Stimulated activated naive CD8-positive, alpha-beta T cell treated with anti-CD3 and anti-CD28 coated beads, Interleukin-15, amount 100 ng/mL, for 72 hours (primary cell): Measurements from ENCODE around the gene SIGLEC9.

ENCODE experiments used
- ATAC-seq: fragments of 150-1000 bp; cut with Tn5 transposase; 2 replicates; pipeline ENCODE4 v1.10.0; 2021; ENCODE audit warnings: mild to moderate bottlenecking, moderate library complexity
- DNase-seq, 2 donors: peaks; one replicate each; pipeline ENCODE4 v3.0.0; 2021 to 2022
- H3K27ac Mint-ChIP-seq, 2 donors: one replicate each; pipeline ENCODE4 v1.8.0; 2022; ENCODE audit warnings: mild to moderate bottlenecking in 2 of 2, mixed read lengths in 2 of 2, moderate library complexity in 2 of 2
- H3K27me3 Mint-ChIP-seq: one replicate; pipeline ENCODE4 v1.8.0; 2022; ENCODE audit warnings: mixed read lengths
- H3K4me1 Mint-ChIP-seq: one replicate; pipeline ENCODE4 v1.8.0; 2022; ENCODE audit warnings: mild to moderate bottlenecking, mixed read lengths
- H3K4me3 Mint-ChIP-seq, 2 donors: one replicate each; pipeline ENCODE4 v1.8.0; 2022; ENCODE audit warnings: mild to moderate bottlenecking in 2 of 2, mixed read lengths in 2 of 2, moderate library complexity in 1 of 2
- H3K9me3 Mint-ChIP-seq, 2 donors: one replicate each; pipeline ENCODE4 v1.8.0; 2022; ENCODE audit warnings: mixed read lengths in 2 of 2

The SIGLEC9 gene

DNA sequence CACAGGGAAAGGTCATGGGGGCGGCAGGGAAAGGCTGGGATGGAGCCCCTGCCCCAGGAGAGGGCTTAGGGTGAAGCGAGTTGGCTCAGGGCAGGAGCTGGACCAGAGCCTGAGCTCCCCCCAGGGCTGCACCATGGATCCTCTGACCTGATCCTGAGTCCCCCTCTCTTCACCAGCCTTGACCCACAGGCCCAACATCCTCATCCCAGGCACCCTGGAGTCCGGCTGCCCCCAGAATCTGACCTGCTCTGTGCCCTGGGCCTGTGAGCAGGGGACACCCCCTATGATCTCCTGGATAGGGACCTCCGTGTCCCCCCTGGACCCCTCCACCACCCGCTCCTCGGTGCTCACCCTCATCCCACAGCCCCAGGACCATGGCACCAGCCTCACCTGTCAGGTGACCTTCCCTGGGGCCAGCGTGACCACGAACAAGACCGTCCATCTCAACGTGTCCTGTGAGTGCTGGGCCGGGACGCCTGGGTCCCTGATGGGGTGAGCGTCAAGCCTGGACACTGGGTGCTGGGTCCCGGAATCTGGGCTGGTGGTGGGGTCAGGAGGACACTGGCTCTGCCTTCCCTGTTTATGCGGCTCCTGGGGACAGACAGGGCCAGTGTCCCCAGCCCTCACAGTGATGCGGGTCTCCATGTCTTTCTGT is 842 bp downstream of the SIGLEC9 start:
- Mint-ChIP-seq H3K9me3 (no peaks in the 10 kb centered on the region), H3K4me3 (peak overlapping the region in 1 of 2 donors; percentile 74), H3K27me3 (no peaks in the 10 kb centered on the region), H3K27ac (peak overlapping the region; percentile 83 to 96), H3K4me1 (peaks cover 88% of the 10 kb centered on the region)
- ATAC-seq, result no peak
- no peak for DNase-seq

DNA sequence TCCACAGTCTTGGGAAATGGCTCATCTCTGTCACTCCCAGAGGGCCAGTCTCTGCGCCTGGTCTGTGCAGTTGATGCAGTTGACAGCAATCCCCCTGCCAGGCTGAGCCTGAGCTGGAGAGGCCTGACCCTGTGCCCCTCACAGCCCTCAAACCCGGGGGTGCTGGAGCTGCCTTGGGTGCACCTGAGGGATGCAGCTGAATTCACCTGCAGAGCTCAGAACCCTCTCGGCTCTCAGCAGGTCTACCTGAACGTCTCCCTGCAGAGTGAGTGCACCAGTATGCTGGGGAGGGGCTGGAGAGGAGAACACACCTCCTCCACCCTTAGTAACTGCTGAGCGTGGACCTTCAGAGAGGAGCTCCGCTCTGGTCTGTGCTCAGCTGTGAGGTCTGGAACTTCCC is 2.3 kb downstream of the SIGLEC9 start:
- Mint-ChIP-seq H3K27ac (no peak overlapping the region), H3K27me3 (no peaks in the 10 kb centered on the region), H3K4me1 (peaks cover 96% of the 10 kb centered on the region), H3K4me3 (peak overlapping the region in 1 of 2 donors; percentile 42), H3K9me3 (no peaks in the 10 kb centered on the region)
- DNase-seq, result no peak
- ATAC-seq, result no peak

DNA sequence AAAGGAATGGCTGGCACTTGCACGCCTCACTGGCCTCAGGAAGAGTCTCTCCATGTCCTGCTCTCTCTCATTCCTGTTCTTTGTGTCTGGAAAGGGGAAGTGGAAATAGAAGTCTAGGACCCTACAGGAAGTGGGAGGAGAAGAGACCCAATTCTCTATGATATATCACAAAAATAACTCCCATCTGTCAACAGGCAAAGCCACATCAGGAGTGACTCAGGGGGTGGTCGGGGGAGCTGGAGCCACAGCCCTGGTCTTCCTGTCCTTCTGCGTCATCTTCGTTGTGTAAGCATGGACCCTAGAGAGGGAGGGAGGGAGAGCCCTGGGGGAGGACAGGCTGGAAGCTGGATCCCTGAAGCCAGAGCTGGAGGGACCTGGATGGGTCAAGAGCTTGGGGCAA is 3.0 kb downstream of the SIGLEC9 start:
- Mint-ChIP-seq H3K4me1 (peaks cover 96% of the 10 kb centered on the region), H3K4me3 (peak overlapping the region; percentile 6 to 59), H3K27me3 (no peaks in the 10 kb centered on the region), H3K27ac (peak overlapping the region; percentile 7 to 51), H3K9me3 (no peaks in the 10 kb centered on the region)
- ATAC-seq, result peak; percentile 39
- DNase-seq, result peak in 1 of 2 donors; percentile 40

DNA sequence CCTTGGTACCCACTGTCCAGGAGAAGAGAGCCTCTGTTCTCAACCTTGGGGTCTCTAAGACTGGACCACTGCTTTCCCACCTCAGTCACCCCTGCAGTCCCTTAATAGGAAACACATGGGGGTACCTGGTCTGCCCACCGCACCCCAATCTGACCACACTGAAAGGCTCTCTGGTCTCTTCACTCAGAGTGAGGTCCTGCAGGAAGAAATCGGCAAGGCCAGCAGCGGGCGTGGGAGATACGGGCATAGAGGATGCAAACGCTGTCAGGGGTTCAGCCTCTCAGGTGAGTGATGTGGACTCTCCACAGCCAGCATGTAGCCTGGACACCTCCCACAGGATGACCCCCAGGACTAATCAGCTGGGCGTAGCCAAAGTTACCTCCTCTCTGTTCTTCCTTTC is 3.5 kb downstream of the SIGLEC9 start:
- Mint-ChIP-seq H3K4me3 (peak overlapping the region; percentile 14 to 38), H3K27ac (peak overlapping the region in 1 of 2 donors; percentile 51), H3K27me3 (no peaks in the 10 kb centered on the region), H3K4me1 (peaks cover 91% of the 10 kb centered on the region), H3K9me3 (no peaks in the 10 kb centered on the region)
- ATAC-seq (no peak), DNase-seq (no peak)

DNA sequence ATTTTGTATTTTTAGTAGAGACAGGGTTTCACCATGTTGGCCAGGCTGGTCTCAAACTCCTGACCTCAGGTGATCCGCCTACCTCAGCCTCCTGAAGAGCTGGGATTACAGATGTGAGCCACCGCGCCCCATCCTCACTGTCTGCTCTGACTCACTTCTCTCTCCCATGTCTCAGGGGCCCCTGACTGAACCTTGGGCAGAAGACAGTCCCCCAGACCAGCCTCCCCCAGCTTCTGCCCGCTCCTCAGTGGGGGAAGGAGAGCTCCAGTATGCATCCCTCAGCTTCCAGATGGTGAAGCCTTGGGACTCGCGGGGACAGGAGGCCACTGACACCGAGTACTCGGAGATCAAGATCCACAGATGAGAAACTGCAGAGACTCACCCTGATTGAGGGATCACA is 5.0 kb downstream of the SIGLEC9 start:
- H3K9me3 Mint-ChIP-seq, result peaks cover 3 to 4% of the 10 kb centered on the region in 2 donors
- DNase-seq, result no peak

DNA sequence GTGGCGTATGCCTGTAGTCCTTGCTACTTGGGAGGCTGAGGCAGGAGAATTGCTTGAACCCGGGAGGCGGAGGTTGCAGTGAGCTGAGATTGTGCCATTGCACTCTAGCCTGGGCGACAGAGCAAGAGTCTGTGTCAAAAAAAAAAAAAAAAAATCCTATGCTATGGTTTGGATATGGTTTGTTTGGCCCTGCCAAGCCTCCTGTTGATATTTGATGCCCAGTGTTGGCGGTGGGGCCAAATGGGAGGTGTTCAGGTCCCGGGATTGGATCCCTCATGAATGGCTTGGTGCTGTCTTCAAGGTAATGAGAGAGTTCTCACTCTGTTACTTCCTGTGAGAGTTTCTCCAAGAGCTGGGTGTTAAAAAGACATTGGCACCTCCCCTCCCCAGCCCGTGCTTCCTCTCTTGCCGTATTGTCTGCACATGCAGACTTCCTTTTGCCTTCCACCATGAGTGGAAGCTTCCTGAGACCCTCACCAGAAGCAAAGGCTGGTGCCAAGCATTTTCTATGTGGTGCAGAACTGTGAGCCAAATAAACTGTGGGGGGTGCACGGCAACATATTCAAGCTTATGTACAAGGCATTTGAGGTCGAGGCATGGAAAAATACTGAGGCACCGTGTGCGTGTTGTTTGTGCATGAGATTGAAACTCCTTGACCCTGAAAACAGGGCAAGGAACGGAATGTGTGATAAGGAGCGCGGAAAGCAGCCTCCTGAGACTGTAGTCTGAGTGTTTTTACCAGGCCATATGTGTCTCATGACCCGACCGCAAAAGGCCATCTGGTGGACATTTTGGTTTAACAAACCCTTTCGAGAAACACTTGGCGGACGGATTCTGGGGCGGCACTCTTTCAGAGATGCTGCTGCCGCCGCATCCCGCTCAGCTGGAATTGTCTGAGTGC is 7.3 kb downstream of the SIGLEC9 start:
- peak; percentile 46 for ATAC-seq
- Mint-ChIP-seq H3K27ac (peak overlapping the region in 1 of 2 donors; percentile 85), H3K4me3 (peak overlapping the region; percentile 60 to 61), H3K4me1 (peaks cover 69% of the 10 kb centered on the region), H3K9me3 (peaks cover 9 to 10% of the 10 kb centered on the region in 2 donors), H3K27me3 (no peaks in the 10 kb centered on the region)
- no peak for DNase-seq

More for the DNA sequence above, 5.0 kb downstream of the SIGLEC9 start:
- Mint-ChIP-seq H3K27me3 (no peaks in the 10 kb centered on the region), H3K27ac (peak overlapping the region in 1 of 2 donors; percentile 94), H3K4me3 (peak overlapping the region in 1 of 2 donors; percentile 50), H3K4me1 (peaks cover 76% of the 10 kb centered on the region)
- ATAC-seq, result no peak

DNA sequence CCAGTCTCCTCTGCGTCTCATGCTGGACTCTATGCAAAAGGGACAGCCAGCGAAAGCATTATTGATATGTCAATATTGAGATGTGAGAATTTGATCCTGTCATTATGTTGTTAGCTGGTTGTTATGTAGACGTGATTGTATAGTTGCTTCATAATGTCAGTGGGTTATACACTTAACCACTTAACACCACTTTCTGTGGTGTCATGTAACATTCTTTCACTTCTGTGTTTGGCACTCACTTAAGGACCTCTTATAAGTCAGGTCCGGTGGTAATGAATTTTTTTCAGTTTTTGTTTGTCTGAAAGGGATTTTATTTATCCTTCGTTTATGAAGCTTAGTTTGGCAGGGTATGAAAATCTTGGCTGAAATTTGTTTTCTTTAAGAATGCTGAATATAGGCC is 10.3 kb downstream of the SIGLEC9 start:
- Mint-ChIP-seq H3K4me1 (peaks cover 53% of the 10 kb centered on the region), H3K4me3 (no peak overlapping the region), H3K9me3 (peaks cover 9 to 10% of the 10 kb centered on the region in 2 donors), H3K27ac (no peak overlapping the region), H3K27me3 (no peaks in the 10 kb centered on the region)
- DNase-seq, result no peak
- no peak for ATAC-seq

DNA sequence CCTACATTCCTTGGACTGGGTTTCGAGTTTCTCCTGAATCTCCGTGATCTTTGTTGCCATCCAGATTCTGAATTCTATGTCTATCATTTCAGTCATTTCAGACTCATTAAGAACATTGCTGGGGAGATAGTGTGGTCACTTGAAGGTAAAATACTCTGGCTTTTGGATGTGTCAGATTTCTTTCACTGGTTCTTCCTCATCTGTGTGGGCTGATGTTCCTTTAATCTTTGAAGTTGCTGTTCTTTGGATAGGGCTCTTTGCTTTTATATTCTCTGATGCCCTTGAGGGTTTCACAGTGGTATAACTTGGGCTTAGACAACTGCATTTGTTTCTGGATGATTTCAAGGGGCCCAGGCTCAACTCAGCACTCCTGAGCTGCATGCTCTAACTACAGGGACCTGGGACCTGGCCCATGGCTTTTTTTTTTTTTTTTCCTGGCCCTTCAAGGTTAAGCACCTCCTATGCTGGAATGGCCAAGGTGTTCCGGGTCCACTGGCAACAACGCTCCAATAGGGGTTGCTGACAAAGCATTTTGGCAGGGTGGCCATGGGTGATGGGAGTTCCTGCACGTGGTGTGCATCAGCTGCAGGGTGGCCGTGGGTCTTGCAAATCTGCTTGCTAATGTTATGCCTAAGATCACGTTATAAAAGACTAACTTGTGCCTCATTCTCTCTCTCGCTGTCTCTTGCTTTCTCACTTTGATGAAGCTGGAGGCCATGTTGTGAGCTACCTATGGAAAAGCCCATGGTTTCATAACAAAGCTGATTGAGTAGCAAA is 11.5 kb downstream of the SIGLEC9 start:
- H3K27ac Mint-ChIP-seq, result peak overlapping the region in 1 of 2 donors; percentile 35
- ATAC-seq, result no peak
- peaks cover 41% of the 10 kb centered on the region for H3K4me1 Mint-ChIP-seq
- DNase-seq, result no peak
- peaks cover 9 to 10% of the 10 kb centered on the region in 2 donors for H3K9me3 Mint-ChIP-seq
- no peak overlapping the region for H3K4me3 Mint-ChIP-seq
- H3K27me3 Mint-ChIP-seq, result no peaks in the 10 kb centered on the region

DNA sequence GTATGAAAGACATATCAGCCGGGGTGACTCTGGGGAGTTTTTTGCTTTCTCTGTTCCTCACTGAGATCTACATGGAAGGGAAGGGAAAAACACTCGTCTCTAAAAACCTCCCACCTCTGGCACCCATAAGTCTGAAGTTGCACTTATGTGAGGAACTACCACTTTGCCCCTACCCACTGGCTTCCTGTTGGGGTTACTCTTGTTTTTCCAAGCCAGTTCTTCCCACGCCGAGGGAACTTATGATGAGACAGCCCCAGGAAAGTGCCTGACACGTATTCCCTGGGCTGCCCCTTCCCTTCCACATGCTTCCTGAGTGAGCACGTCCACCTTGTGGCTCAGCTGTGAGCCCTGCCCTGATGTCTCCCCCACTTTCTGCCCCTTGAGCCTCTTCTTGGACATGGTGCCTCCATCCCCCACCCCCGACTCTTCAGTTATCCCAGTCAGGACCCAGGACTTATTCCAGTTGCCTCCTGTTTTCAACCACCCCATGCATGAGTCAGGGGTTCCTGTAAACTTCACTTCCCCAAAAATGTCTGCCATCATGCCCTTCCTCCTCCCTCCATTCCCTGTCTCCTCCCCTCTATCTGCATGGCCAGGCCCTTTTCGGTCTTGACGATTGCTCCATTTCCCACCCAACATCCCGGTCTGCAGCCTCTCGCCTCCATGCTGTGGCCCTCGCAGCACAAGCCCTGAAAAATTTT is 12.3 kb downstream of the SIGLEC9 start:
- peak overlapping the region in 1 of 2 donors; percentile 90 for H3K27ac Mint-ChIP-seq

DNA sequence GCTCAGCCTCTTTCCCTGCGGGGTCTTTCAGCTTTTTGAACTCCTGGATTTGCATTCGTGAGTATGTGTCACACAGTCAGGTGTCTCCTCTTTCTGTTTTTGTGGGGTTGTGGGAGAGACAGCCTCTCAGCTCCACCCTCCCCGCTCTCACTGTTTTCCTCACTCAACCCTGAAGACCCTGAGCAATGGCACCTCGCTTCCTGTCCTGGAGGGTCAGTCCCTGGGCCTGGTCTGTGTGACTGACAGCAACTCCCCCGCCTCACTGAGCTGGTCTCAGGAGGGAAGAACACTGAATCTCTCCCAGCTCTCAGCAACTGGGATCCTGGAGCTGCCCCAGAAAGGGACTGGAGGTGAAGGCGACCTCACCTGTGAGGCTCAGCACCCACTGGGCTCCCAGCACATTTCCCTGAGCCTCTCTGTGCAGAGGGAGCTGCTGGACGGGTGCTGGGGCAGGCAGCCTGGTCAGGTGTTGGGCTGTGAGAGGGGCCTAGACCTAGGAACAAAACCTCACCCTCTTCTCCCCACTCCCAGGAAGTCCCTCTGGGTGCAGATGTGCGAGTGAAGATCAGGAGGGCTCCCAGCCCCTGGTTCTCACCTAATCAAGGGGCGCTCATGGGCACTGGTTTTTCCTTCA is 13.2 kb downstream of the SIGLEC9 start:
- H3K4me3 Mint-ChIP-seq, result peak overlapping the region; percentile 51 to 63
- H3K27ac Mint-ChIP-seq, result peak overlapping the region; percentile 30 to 68
- H3K27me3 Mint-ChIP-seq, result no peaks in the 10 kb centered on the region
- peaks cover 9 to 10% of the 10 kb centered on the region in 2 donors for H3K9me3 Mint-ChIP-seq
- peaks cover 28% of the 10 kb centered on the region for H3K4me1 Mint-ChIP-seq
- ATAC-seq, result no peak
- no peak for DNase-seq

More for the DNA sequence above, 12.3 kb downstream of the SIGLEC9 start:
- Mint-ChIP-seq H3K9me3 (peaks cover 9 to 10% of the 10 kb centered on the region in 2 donors), H3K4me1 (peaks cover 36% of the 10 kb centered on the region), H3K4me3 (peak overlapping the region; percentile 51 to 63), H3K27me3 (no peaks in the 10 kb centered on the region)
- peak; percentile 13 for ATAC-seq
- no peak for DNase-seq

DNA sequence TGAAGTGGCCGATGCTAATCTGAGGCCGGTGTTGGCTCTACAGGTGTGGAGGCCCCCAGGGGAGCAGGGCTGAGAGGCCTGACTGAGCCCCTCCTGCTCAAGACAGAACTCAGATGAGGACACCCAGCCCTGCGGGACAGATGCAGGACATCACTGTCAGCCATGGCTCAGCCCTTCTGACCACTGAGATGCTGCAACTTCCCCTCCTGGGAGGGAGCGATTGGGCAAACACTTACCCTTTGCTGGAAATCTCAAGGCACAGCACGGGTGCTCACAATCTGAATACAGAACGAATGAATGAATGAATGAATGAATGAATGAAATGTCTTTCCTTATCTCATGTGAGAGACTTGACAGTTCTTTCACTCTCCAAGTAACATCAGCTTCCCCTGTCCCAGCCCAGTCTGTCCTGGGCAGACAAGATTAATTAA is 13.9 kb downstream of the SIGLEC9 start:
- peak overlapping the region; percentile 36 to 52 for H3K27ac Mint-ChIP-seq
- H3K4me1 Mint-ChIP-seq, result peaks cover 28% of the 10 kb centered on the region
- H3K27me3 Mint-ChIP-seq, result no peaks in the 10 kb centered on the region
- H3K4me3 Mint-ChIP-seq, result no peak overlapping the region
- ATAC-seq (no peak), DNase-seq (no peak)
- H3K9me3 Mint-ChIP-seq, result peaks cover 9 to 10% of the 10 kb centered on the region in 2 donors

DNA sequence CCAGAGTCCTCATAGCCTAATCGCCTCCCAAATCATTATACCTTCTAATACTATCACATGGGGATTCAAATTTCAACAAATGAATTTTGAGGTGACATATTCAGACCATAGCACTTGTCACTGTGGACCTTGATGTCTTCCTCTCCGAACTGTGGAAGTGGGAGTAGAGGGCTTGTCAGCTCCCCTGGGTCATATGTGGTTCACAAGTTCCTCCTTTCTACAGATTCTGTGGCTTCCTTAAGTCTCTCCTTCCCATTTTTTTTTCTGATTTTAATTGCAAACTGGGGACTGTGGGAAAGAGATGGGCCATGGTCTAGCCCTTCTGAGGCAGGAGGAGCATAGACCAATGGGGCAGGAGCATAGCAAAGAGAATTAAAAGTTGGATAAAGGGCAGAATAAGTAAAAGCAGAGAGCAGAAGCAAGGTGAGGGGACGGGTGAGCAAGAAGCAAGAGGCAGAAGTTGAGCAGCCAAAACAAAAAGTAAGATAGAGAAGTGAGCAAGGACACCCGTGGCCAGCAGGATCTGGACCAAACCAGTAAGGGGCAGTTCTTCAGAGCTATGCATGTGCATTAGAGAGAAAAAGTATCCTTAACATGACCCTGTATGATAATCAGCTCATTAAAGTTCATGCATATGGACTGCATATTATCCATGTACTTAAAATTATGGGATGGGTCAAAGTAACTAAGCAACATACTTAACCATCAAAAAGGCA is 14.8 kb downstream of the SIGLEC9 start:
- ATAC-seq, result no peak
- Mint-ChIP-seq H3K4me3 (no peak overlapping the region), H3K9me3 (peaks cover 8 to 9% of the 10 kb centered on the region in 2 donors), H3K27ac (no peak overlapping the region), H3K27me3 (no peaks in the 10 kb centered on the region), H3K4me1 (peaks cover 28% of the 10 kb centered on the region)
- no peak for DNase-seq

DNA sequence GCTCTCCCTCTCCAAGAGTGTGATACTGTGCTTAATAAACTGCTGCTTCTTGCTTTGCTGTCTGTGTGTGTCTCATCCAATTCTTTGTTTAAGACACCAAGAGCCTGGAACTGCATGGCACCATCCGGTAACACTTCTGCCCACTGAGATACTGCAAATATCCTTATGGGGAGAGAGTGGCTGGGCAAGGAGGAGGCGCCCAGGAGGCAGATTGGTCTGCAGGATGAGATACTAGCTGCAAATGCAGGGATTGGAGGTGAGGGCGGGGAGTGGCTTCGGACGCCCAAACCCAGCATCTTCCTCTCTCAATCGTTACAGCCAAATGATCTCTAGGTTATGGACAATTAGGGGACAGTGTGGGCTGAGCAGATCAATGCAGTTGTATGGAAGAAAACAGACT is 15.7 kb downstream of the SIGLEC9 start:
- H3K27me3 Mint-ChIP-seq, result no peaks in the 10 kb centered on the region
- H3K9me3 Mint-ChIP-seq, result peaks cover 0 to 4% of the 10 kb centered on the region in 2 donors
- no peak for ATAC-seq
- no peak overlapping the region for H3K4me3 Mint-ChIP-seq
- H3K27ac Mint-ChIP-seq, result no peak overlapping the region
- H3K4me1 Mint-ChIP-seq, result peaks cover 28% of the 10 kb centered on the region
- DNase-seq, result no peak

DNA sequence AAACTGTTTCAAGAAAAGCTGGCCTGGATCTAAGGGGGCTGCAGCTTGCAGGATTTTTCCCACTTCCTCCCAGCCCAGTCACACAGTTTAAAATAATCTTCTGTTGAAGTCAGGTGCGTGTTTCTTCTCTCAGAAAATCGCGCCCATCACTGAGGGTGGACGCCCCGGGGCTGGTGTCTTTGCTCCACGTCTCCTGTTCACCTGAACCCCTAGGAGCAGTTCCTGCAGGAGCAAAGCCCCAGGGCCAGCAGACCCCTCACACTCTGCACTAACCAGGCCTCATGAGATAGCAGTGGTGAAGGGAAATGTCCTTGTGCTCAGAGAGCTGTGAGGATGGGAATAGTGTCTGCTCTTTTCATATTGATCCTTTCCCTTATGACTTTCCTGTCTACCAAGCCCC is 16.5 kb downstream of the SIGLEC9 start:
- Mint-ChIP-seq H3K4me1 (peaks cover 21% of the 10 kb centered on the region), H3K27me3 (no peaks in the 10 kb centered on the region)

More for the DNA sequence above, 16.5 kb downstream of the SIGLEC9 start:
- Mint-ChIP-seq H3K27ac (no peak overlapping the region), H3K9me3 (no peaks in the 10 kb centered on the region), H3K4me3 (no peak overlapping the region)
- DNase-seq, result no peak
- ATAC-seq, result no peak
